HG02759 (cell line): Measurements from ENCODE around the gene FGFR1OP2.
"Not testable (repeated sequence)": the region's sequence is repeated elsewhere in the genome, so short reads cannot be mapped to it uniquely, and the experiment has no call there.

ENCODE experiments used
- ATAC-seq: cut with Tn5 transposase; IDR thresholded peaks from one replicate; pipeline ENCODE4 v1.9.1; 2021; ENCODE audit warnings: mild to moderate bottlenecking, moderate library complexity; ENCODE audit not compliant: unreplicated experiment

FGFR1OP2 gene

DNA sequence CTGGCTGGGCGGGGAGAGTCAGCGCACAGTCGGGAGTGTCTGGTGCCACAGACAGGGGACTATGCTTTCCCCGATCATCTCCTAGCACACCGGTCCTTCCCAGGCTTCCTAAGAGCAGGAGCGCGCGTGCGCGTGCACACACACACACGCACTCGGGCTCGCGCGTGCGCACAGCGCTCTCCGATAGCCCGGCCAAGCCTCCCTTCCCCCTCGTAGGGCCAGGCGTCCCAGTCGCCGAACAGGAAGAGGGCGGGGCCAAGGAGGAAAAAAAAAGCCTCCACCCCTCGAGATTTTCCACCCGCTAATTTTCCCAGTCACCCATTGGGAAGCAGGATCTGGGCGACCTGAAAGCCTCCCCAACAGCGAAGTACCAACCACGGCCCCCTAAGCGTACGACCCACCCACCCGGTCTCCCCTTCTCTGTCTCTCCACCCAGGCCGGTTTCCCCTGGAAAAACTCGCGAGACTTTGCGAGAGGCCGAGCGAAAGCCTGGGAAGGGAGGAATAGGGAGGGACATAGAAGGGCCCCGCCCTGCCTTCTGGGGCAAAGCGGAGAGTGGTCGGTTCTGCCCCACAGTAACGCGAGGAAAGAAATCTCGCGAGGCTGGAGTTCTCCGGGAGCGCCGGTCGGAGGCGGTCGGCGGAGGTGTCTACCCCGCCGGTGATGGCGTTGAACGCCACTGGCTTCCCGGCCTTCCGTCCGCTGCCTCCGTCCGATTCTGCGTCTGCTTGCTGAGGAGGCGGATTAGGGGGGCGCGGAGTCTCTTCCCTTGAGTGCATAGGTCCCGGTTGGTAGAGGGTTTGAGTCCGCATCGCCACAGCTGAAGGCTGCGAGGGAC, at the start of gene FGFR1OP2, which contains the start of gene INTS13:
TSS of gene FGFR1OP2 (plus strand) at position 608 of the 838 bp plus-strand sequence. CDS start 15,689 bp downstream, outside the sequence.
TSS of gene INTS13 (minus strand) at position 119 of the 838 bp plus-strand sequence. CDS start 1,178 bp downstream, outside the sequence.
- ATAC-seq = peak; percentile 87

- ATAC-seq = no peak
These were observed 47.5 kb upstream of the FGFR1OP2 start for GRCh38 chr12:26890784-26891183.

GRCh38 chr12:26891704-26892103, 46.6 kb upstream of the FGFR1OP2 start:
- no peak for ATAC-seq

GRCh38 chr12:26895672-26896071, 42.6 kb upstream of the FGFR1OP2 start:
- ATAC-seq = no peak

- ATAC-seq = no peak
These were observed 41.4 kb upstream of the FGFR1OP2 start for GRCh38 chr12:26896913-26897312.

GRCh38 chr12:26903396-26903795, 34.9 kb upstream of the FGFR1OP2 start:
- ATAC-seq = not testable (repeated sequence)

- ATAC-seq = no peak
These were observed 32.2 kb upstream of the FGFR1OP2 start for GRCh38 chr12:26906024-26906423.

DNA sequence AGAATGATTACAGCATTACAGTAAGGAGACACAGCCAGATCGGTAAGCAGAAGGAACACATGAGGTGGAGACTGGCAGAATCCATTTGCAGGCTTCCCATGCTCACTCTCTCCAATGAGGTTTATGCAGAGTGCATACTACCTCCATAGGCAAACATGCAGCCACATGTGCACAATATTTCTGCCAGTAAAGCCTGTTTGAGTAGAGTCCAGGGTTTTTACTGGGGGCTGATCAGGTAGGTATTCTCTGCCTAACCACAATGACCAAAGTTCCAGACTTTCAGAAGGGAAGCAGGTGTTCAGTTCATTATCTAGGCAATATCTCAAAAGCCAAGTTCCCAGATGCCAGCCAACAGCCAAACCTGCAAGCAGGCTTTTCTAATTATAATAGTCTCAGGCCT, 31.6 kb upstream of the FGFR1OP2 start:
- no peak for ATAC-seq

DNA sequence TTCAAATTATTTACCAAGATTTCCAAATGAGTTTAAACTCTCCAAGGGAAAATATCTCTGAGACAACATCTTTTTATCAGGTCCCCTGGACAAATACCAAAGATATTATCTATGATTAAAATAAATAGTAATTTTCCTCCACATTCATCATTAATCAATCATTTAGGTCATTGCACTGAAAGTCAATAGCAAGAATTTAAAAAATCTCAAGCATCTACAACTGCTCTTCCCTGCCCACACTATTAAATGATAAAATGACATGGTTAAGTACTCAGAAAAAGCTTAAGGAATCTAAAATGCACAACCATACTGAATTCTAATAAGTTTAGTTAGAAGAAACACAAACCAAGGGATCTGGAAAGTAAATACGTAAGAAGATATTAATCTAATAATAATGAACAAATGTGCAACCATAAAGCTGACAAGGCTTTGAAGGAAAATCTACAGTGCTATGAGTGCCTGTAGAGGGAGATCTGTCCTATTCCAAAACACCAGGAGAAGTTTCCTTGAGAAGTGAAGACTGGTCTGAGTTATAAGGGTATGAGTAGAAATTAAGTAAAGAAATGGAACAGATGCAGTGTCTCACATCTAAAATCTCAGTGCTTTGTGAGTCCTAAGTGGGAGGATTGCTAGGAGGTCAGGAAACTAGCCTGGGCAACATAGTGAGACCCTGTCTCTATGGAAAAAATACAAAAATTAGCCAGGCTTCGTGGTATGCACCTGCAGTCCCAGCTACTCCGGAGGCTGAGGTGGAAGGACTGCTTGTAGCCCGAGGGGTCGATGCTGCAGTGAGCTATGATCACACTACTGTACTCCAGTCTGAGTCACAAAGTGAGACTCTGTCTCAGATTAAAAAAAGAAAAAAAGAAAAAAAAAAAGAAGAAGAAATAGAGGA, 19.7 kb upstream of the FGFR1OP2 start:
- ATAC-seq = no peak

GRCh38 chr12:26919216-26919555, 19.1 kb upstream of the FGFR1OP2 start:
- no peak for ATAC-seq

DNA sequence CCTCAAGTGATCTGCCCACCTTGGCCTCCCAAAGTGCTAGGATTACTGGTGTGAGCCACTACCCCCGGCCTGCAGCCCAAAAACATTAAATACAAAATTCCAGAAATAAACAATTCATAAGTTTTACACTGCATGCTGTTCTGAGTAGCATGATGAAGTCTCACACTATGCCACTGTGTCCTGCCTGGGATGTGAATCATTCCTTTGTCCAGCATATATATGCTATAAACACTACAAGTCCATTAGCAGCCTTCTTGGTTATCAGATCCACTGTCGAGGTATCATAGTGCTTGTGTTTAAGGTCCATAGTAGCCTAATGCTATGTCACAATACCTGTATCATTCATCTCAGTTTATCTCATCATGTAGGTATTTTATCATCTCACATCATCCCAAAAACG, 16.4 kb upstream of the FGFR1OP2 start:
- ATAC-seq = no peak

DNA sequence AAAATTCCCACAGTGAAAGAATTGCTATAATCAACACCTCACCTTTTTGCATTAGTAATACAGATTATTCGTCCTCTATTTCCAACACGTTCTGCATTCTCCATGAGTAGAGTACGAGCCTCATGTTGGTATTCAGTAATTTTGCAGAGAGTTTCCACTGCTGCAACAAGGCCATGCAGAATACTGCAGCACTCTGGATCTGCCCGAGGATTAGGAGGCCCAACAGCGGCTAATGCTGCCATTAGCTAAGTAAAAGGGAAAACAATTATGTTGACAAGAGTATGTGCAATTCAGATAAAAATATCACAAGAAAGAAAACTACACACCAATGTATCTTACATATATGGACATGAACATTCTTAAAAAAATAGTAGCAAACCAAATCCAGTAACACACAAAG, 9.6 kb upstream of the FGFR1OP2 start:
- no peak for ATAC-seq

DNA sequence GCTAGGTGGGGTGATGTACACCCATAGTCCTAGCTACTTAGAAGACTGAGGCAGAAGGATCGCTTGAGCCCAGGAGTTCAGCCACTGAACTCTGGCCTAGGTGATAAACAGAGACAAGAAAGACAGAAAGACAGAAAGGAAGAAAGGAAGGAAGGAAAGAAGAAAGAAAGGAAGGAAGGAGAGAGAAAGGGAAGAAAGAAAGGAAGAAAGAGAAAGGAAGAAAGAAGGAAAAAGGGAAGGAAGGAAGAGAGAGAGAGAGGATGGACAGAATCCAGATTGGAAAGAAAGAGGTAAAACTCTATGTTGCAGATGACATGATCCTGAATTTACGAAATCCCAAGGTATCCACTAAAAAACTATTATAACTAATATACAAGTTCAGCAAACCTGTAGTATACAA, 8.7 kb upstream of the FGFR1OP2 start:
- no peak for ATAC-seq

DNA sequence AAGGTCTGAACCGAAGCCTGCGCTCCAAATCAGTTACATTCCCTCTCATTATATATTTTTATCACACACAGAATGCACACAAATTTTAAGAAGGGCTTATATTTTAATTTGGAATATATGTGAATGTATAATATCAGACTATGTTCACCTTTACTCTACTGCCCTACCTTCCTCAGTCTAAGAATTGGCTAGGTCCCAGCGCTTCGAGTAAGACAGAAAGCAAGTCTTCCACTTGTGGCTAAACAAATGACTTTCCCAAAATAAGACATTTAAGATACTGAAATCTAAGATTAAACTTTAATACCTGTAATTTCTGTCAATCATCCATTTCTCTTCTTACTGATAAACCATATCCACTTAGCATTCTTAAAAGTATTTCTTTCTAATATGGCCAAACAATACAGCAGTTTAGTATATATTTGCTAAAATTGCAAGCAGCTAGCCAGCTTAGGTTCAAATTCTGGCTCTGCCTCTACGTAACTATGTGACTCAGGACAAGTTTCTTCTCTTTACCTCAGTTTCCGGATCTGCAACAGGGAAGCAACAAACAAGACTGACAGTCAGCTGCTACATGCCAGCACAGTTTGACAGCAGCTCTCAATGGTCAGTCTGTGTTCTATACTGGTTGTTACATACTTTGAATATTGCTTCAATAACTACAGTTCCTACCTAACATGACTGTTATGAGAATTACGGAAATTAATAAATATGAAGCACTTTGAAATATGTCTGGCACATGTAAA, 2.5 kb upstream of the FGFR1OP2 start:
- ATAC-seq = no peak

- ATAC-seq = no peak
These were observed 1.5 kb upstream of the FGFR1OP2 start for GRCh38 chr12:26936559-26937442.

DNA sequence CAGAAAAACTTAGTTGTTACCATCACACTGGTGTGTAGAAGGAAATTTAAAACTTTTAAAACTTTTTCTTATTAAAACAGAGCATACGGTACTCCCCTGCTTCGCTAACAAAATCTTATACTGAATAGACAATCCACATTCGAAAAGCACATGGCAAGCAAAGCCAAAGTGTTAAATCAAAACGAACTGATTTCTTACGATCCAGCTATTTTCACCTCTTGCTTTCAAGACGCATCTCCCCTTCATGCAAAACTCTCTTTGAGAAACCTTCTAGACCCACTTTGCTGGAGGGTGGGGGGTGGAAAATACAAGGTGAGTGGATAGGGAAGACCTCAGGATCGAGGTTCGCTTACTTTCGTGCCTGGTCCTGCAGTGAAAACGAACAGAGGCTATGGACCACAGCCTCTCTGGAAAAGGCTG, 817 bp upstream of the FGFR1OP2 start:
- no peak for ATAC-seq

DNA sequence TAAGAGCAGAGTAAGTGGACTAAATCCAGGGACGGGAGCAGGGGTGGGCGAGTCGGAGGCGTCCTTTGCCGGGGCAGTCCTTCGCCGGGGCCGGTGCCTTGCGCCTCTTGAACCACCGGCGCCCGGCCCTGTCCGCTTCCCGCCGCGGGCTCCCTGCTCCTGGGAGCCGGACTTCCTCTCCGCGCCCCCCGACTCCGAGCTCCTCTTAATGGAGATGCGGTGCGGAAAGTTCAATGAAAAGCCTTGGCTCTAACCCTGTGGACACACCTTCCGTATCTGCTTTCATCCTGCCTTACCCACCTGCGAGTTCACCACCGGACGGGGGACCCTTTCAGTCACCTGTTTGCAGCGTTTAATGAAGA, 412 bp downstream of the FGFR1OP2 start:
- peak; percentile 18 for ATAC-seq

GRCh38 chr12:26939192-26939832, 1.0 kb downstream of the FGFR1OP2 start:
- ATAC-seq = no peak

GRCh38 chr12:26939953-26940352, 1.7 kb downstream of the FGFR1OP2 start:
- ATAC-seq = no peak
